HG02852 (cell line): ENCODE data around the gene MAST2.
"Not testable (repeated sequence)": the region's sequence is repeated elsewhere in the genome, so short reads cannot be mapped to it uniquely, and the experiment has no call there.

Experiments used
- ATAC-seq: cut with Tn5 transposase; IDR thresholded peaks from one replicate; pipeline ENCODE4 v1.9.1; 2021; ENCODE audit warnings: mild to moderate bottlenecking, moderate library complexity; ENCODE audit not compliant: unreplicated experiment

The MAST2 gene

GRCh38 chr1:45891087-45891486 lies 87.7 kb downstream of the MAST2 start:
- no peak for ATAC-seq

- ATAC-seq: no peak
Measured at GRCh38 chr1:45892068-45892785, 88.8 kb downstream of the MAST2 start.

- ATAC-seq: no peak
Measured at GRCh38 chr1:45894331-45894730, 90.9 kb downstream of the MAST2 start.

- ATAC-seq: no peak
Measured at GRCh38 chr1:45894921-45895320, 91.5 kb downstream of the MAST2 start.

GRCh38 chr1:45895406-45895805 lies 92.0 kb downstream of the MAST2 start:
- no peak for ATAC-seq

- no peak for ATAC-seq
Measured at GRCh38 chr1:45906883-45907282, 103.5 kb downstream of the MAST2 start.

GRCh38 chr1:45908611-45909140 lies 105.3 kb downstream of the MAST2 start:
- ATAC-seq: no peak

- no peak for ATAC-seq
Measured at GRCh38 chr1:45911634-45912033, 108.2 kb downstream of the MAST2 start.

GRCh38 chr1:45913183-45913683 lies 109.8 kb downstream of the MAST2 start:
- ATAC-seq: no peak

- no peak for ATAC-seq
Measured at GRCh38 chr1:45913731-45914501, 110.5 kb downstream of the MAST2 start.

- no peak for ATAC-seq
Measured at GRCh38 chr1:45914836-45915235, 111.4 kb downstream of the MAST2 start.

GRCh38 chr1:45922374-45922773 lies 119.0 kb downstream of the MAST2 start:
- ATAC-seq: no peak

- no peak for ATAC-seq
Measured at GRCh38 chr1:45922813-45923212, 119.4 kb downstream of the MAST2 start.

GRCh38 chr1:45923343-45923742 lies 119.9 kb downstream of the MAST2 start:
- ATAC-seq: no peak

GRCh38 chr1:45924736-45925135 lies 121.3 kb downstream of the MAST2 start:
- no peak for ATAC-seq

- no peak for ATAC-seq
Measured at GRCh38 chr1:45925728-45926287, 122.4 kb downstream of the MAST2 start.

- ATAC-seq: no peak
Measured at GRCh38 chr1:45926330-45926729, 122.9 kb downstream of the MAST2 start.

- not testable (repeated sequence) for ATAC-seq
Measured at GRCh38 chr1:45927231-45927915, 124.0 kb downstream of the MAST2 start.

GRCh38 chr1:45928486-45929205 lies 125.2 kb downstream of the MAST2 start:
- no peak for ATAC-seq

- ATAC-seq: no peak
Measured at GRCh38 chr1:45929257-45929687, 125.9 kb downstream of the MAST2 start.
